CD4-positive, alpha-beta T cell treated with Interleukin-2 at 100 ng/mL for 4 hours (primary cell): ENCODE results near the gene AEN.

ENCODE experiments used
- DNase-seq: peaks from one replicate; pipeline ENCODE4 v3.0.0-alpha.2; 2020; ENCODE audit warnings: low spot score

AEN gene

GRCh38 chr15:88664151-88664778 lies 43.1 kb downstream of the AEN start:
- peak; percentile 72 for DNase-seq

- DNase-seq = no peak
Observed at GRCh38 chr15:88674661-88675060, 53.5 kb downstream of the AEN start.

- no peak for DNase-seq
Observed at GRCh38 chr15:88678755-88679154, 57.6 kb downstream of the AEN start.

- DNase-seq = no peak
Observed at GRCh38 chr15:88680241-88681001, 59.3 kb downstream of the AEN start.

- DNase-seq = no peak
Observed at GRCh38 chr15:88681610-88682221, 60.6 kb downstream of the AEN start.
